ENCODE results near the gene WDR27.

WDR27 gene

DNA sequence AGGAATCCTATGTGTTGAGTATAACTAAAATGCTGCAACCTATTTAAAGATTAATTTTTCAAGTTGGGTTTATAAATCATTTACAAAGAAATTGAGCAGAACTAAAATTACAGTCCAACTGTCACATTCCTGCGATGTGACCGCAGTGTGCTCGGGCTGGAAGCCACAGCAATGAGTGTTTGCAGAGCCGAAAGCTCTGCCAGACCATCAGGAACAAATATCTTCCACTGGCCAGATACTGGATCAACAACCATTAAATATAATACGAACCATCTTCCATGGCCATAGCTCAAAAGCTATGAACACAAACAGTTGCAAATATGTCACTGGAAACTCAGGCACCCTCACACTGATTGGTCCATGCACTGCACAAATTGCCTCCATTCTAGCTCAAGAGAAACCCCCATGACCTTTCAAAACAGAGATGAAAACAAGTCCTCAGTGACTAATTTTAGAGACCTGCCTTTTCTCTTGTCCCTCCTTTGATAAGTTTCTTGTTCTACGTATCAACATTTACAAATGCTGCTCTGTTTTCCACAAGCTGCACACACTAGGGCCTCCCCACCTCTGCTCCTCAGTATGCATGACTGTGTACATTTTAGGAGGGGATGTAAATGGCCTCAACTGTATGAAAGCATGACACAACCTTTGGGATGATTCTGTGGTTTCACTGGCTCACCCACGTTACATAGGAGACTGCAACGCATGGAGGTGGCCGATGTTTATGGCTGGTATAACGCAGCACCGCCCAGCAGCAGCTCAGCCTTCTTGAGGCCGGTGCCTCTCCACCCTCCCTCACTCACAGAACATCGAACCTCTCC lies 171.7 kb downstream of the WDR27 start:
- peak overlapping the region; percentile 34 for H3K4me2 ChIP-seq (ENCODE audit: low read length, poor library complexity, severe bottlenecking)
- H2BK12ac ChIP-seq (ENCODE audit: low read length in 2 of 2) = no peak overlapping the region
- peaks cover 4% of the 10 kb centered on the region for H3K4me1 ChIP-seq (ENCODE audit: control insufficient read depth, insufficient read depth, low read depth, low read length)
- no peak overlapping the region for H3K14ac ChIP-seq (ENCODE audit: low read length in 2 of 2)
- H4K8ac ChIP-seq (ENCODE audit: low read length) = no peak overlapping the region
- no peaks in the 10 kb centered on the region for H3K36me3 ChIP-seq (ENCODE audit: control insufficient read depth in 1 of 2, insufficient read depth in 2 of 2, low read depth in 1 of 2, low read length in 2 of 2)
- DNase-seq = no peak
- H3K4me3 ChIP-seq (ENCODE audit: insufficient read depth in 1 of 2, low read depth in 1 of 2, low read length in 2 of 2) = no peak overlapping the region
- H2BK120ac ChIP-seq (ENCODE audit: low read depth, low read length) = no peak overlapping the region
- H3K27me3 ChIP-seq (ENCODE audit: control insufficient read depth in 1 of 2, insufficient read depth in 1 of 2, low read length in 2 of 2) = no peaks in the 10 kb centered on the region
- no peak overlapping the region for H2AFZ ChIP-seq (ENCODE audit: low read depth, low read length)
- H3K18ac ChIP-seq (ENCODE audit: low read depth in 1 of 2, low read length in 2 of 2) = no peak overlapping the region
- H3K4ac ChIP-seq (ENCODE audit: low read depth in 1 of 2, low read length in 2 of 2) = no peak overlapping the region
- no peak overlapping the region for H2BK5ac ChIP-seq (ENCODE audit: low read depth, low read length, poor library complexity, severe bottlenecking)
- H3K23ac ChIP-seq (ENCODE audit: low read length in 2 of 2) = no peak overlapping the region
- no peaks in the 10 kb centered on the region for H3K79me1 ChIP-seq (replicated peaks; ENCODE audit: low read length, poor library complexity, severe bottlenecking)
- H2BK15ac ChIP-seq (ENCODE audit: low read depth, poor library complexity, severe bottlenecking) = no peak overlapping the region
- peaks cover 16% of the 10 kb centered on the region for H3K9me3 ChIP-seq (ENCODE audit: control insufficient read depth, low read length)
- peak overlapping the region; percentile 50 for H3K27ac ChIP-seq (ENCODE audit: low read length, poor library complexity, severe bottlenecking)
- 88% methylated on average over 10 of the region's 13 CpGs for WGBS
- H4K91ac ChIP-seq (ENCODE audit: low read length) = no peak overlapping the region
- H3K9ac ChIP-seq (ENCODE audit: low read length) = peak overlapping the region; percentile 50
- no peak overlapping the region for H2AK5ac ChIP-seq (ENCODE audit: low read length, severe bottlenecking)

DNA sequence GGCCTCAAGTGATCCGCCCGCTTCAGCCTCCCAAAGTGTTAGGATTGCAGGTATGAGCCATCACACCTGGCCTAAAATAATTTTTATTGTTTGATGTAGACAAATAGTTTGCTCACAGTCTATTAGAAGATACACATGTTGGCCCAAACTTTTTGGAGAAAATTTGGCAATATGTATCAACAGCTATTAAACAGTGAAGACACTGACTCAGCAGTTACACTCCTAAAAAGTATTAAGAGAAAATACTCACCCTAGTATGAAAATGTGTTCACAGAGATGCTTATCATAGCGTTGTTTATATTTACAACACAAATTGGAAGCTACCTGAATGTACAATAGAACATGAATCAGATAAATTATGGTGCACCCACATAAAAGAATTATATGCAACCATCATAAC lies 173.1 kb downstream of the WDR27 start:
- Histone ChIP-seq H3K4ac (ENCODE audit: low read depth in 1 of 2, low read length in 2 of 2) (no peak overlapping the region), H3K79me1 (replicated peaks; ENCODE audit: low read length, poor library complexity, severe bottlenecking) (no peaks in the 10 kb centered on the region), H3K23ac (ENCODE audit: low read length in 2 of 2) (no peak overlapping the region), H3K18ac (ENCODE audit: low read depth in 1 of 2, low read length in 2 of 2) (no peak overlapping the region), H3K27ac (ENCODE audit: low read length, poor library complexity, severe bottlenecking) (no peak overlapping the region), H2AFZ (ENCODE audit: low read depth, low read length) (no peak overlapping the region), H3K27me3 (ENCODE audit: control insufficient read depth in 1 of 2, insufficient read depth in 1 of 2, low read length in 2 of 2) (no peaks in the 10 kb centered on the region), H3K4me2 (ENCODE audit: low read length, poor library complexity, severe bottlenecking) (no peak overlapping the region), H4K8ac (ENCODE audit: low read length) (no peak overlapping the region), H2BK120ac (ENCODE audit: low read depth, low read length) (no peak overlapping the region), H3K36me3 (ENCODE audit: control insufficient read depth in 1 of 2, insufficient read depth in 2 of 2, low read depth in 1 of 2, low read length in 2 of 2) (no peaks in the 10 kb centered on the region), H2BK12ac (ENCODE audit: low read length in 2 of 2) (no peak overlapping the region), H3K4me1 (ENCODE audit: control insufficient read depth, insufficient read depth, low read depth, low read length) (peaks cover 4% of the 10 kb centered on the region), H3K9me3 (ENCODE audit: control insufficient read depth, low read length) (peaks cover 4% of the 10 kb centered on the region), H3K9ac (ENCODE audit: low read length) (peak overlapping the region; percentile 50), H3K14ac (ENCODE audit: low read length in 2 of 2) (no peak overlapping the region), H2BK5ac (ENCODE audit: low read depth, low read length, poor library complexity, severe bottlenecking) (no peak overlapping the region), H2BK15ac (ENCODE audit: low read depth, poor library complexity, severe bottlenecking) (no peak overlapping the region), H2AK5ac (ENCODE audit: low read length, severe bottlenecking) (no peak overlapping the region), H4K91ac (ENCODE audit: low read length) (no peak overlapping the region), H3K4me3 (ENCODE audit: insufficient read depth in 1 of 2, low read depth in 1 of 2, low read length in 2 of 2) (no peak overlapping the region)
- DNase-seq = no peak
- WGBS = 100% methylated on average over 2 of the region's 3 CpGs

DNA sequence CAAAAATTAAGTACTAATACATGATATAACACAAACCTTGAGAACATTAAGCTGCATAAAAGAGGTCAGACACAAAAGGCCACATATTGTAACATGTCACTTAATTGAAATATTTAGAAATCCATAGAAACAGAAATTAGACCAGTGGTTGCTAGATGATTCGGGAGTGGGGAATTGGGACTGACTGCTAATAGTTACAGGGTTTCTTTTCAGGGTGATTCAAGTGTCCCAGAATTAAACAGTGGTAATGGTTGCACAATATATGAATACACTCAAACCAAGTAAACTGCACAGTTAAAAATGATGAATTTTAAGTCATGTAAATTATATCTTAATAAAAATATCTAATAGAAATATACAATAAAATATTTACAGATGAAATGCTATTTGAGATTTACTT lies 174.5 kb downstream of the WDR27 start:
- WGBS = no CpG with 5 or more reads among the region's 1 CpG
- Histone ChIP-seq H2BK15ac (ENCODE audit: low read depth, poor library complexity, severe bottlenecking) (no peak overlapping the region), H3K18ac (ENCODE audit: low read depth in 1 of 2, low read length in 2 of 2) (no peak overlapping the region)

DNA sequence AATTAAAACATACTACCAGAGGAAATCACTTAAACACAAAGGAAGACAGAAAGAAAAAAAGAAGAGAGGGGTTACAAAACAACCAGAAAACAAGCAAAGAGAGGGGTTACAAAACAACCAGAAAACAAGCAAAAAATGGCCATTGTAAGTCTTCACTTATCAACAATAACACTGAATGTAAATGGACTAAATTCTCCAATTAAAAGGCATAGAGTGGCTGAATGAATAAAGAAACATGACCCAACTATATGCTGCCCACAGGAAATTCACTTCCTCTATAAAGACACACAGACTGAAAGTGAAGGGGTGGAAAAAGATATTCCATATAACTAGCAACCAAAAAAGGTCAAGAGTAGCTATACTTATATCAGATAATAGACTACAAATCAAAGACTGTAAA lies 180.0 kb downstream of the WDR27 start:
- H4K8ac ChIP-seq (ENCODE audit: low read length) = no peak overlapping the region
- H3K79me1 ChIP-seq (replicated peaks; ENCODE audit: low read length, poor library complexity, severe bottlenecking) = no peaks in the 10 kb centered on the region
- no peak overlapping the region for H3K14ac ChIP-seq (ENCODE audit: low read length in 2 of 2)
- no peak overlapping the region for H3K18ac ChIP-seq (ENCODE audit: low read depth in 1 of 2, low read length in 2 of 2)
- no peak overlapping the region for H2AK5ac ChIP-seq (ENCODE audit: low read length, severe bottlenecking)
- H3K9ac ChIP-seq (ENCODE audit: low read length) = no peak overlapping the region
- no peak overlapping the region for H3K23ac ChIP-seq (ENCODE audit: low read length in 2 of 2)
- H3K9me3 ChIP-seq (ENCODE audit: control insufficient read depth, low read length) = peaks cover 33% of the 10 kb centered on the region
- H3K36me3 ChIP-seq (ENCODE audit: control insufficient read depth in 1 of 2, insufficient read depth in 2 of 2, low read depth in 1 of 2, low read length in 2 of 2) = peaks cover 0 to 3% of the 10 kb centered on the region in 2 experiments
- H3K4me3 ChIP-seq (ENCODE audit: insufficient read depth in 1 of 2, low read depth in 1 of 2, low read length in 2 of 2) = no peak overlapping the region
- H2BK5ac ChIP-seq (ENCODE audit: low read depth, low read length, poor library complexity, severe bottlenecking) = no peak overlapping the region
- H2BK15ac ChIP-seq (ENCODE audit: low read depth, poor library complexity, severe bottlenecking) = no peak overlapping the region
- H3K4me1 ChIP-seq (ENCODE audit: control insufficient read depth, insufficient read depth, low read depth, low read length) = no peaks in the 10 kb centered on the region
- H3K4me2 ChIP-seq (ENCODE audit: low read length, poor library complexity, severe bottlenecking) = no peak overlapping the region
- no peak overlapping the region for H3K4ac ChIP-seq (ENCODE audit: low read depth in 1 of 2, low read length in 2 of 2)
- H2AFZ ChIP-seq (ENCODE audit: low read depth, low read length) = no peak overlapping the region
- no peak overlapping the region for H2BK120ac ChIP-seq (ENCODE audit: low read depth, low read length)
- DNase-seq = no peak
- no peak overlapping the region for H4K91ac ChIP-seq (ENCODE audit: low read length)
- no peaks in the 10 kb centered on the region for H3K27me3 ChIP-seq (ENCODE audit: control insufficient read depth in 1 of 2, insufficient read depth in 1 of 2, low read length in 2 of 2)
- no peak overlapping the region for H2BK12ac ChIP-seq (ENCODE audit: low read length in 2 of 2)
- H3K27ac ChIP-seq (ENCODE audit: low read length, poor library complexity, severe bottlenecking) = no peak overlapping the region

More for the DNA sequence above, 174.5 kb downstream of the WDR27 start:
- peak; percentile 11 for DNase-seq
- Histone ChIP-seq H3K36me3 (ENCODE audit: control insufficient read depth in 1 of 2, insufficient read depth in 2 of 2, low read depth in 1 of 2, low read length in 2 of 2) (no peaks in the 10 kb centered on the region), H3K79me1 (replicated peaks; ENCODE audit: low read length, poor library complexity, severe bottlenecking) (no peaks in the 10 kb centered on the region), H2BK5ac (ENCODE audit: low read depth, low read length, poor library complexity, severe bottlenecking) (no peak overlapping the region), H3K4ac (ENCODE audit: low read depth in 1 of 2, low read length in 2 of 2) (no peak overlapping the region), H2BK12ac (ENCODE audit: low read length in 2 of 2) (no peak overlapping the region), H3K27ac (ENCODE audit: low read length, poor library complexity, severe bottlenecking) (no peak overlapping the region), H3K4me3 (ENCODE audit: insufficient read depth in 1 of 2, low read depth in 1 of 2, low read length in 2 of 2) (no peak overlapping the region), H3K4me2 (ENCODE audit: low read length, poor library complexity, severe bottlenecking) (no peak overlapping the region), H2AFZ (ENCODE audit: low read depth, low read length) (no peak overlapping the region), H3K9ac (ENCODE audit: low read length) (peak overlapping the region; percentile 63), H3K9me3 (ENCODE audit: control insufficient read depth, low read length) (peaks cover under 1% of the 10 kb centered on the region), H4K8ac (ENCODE audit: low read length) (no peak overlapping the region), H3K4me1 (ENCODE audit: control insufficient read depth, insufficient read depth, low read depth, low read length) (peaks cover 4% of the 10 kb centered on the region), H3K27me3 (ENCODE audit: control insufficient read depth in 1 of 2, insufficient read depth in 1 of 2, low read length in 2 of 2) (no peaks in the 10 kb centered on the region), H4K91ac (ENCODE audit: low read length) (no peak overlapping the region), H3K23ac (ENCODE audit: low read length in 2 of 2) (no peak overlapping the region), H3K14ac (ENCODE audit: low read length in 2 of 2) (no peak overlapping the region), H2AK5ac (ENCODE audit: low read length, severe bottlenecking) (no peak overlapping the region), H2BK120ac (ENCODE audit: low read depth, low read length) (no peak overlapping the region)
